ENCODE results near the gene CARS1. TPM values are rescaled to one million over a fixed set of nuclear protein-coding genes. Genes with fewer than 3 reads are reported as not detected.

Gene CARS1
- total and polyA plus RNA-seq, 2 of the 8 experiments (the other 6 are each of a cell fraction or from before 2014, with no cell fraction given): 44.1 to 100 TPM

GRCh38 chr11:2992234-2992996, 64.8 kb downstream of the CARS1 start, which contains the start of gene NAP1L4 (continued):
- TF ChIP-seq CHD7 (IDR thresholded peaks at IDR 0.05; ENCODE audit: insufficient replicate concordance, low read length): no peak
- no peak for TF ChIP-seq USF2 (IDR thresholded peaks at IDR 0.05; ENCODE audit: low read length)
- no peak for TF ChIP-seq SIRT6 (IDR thresholded peaks at IDR 0.05; ENCODE audit: low read length)
- peak in 1 of 2 experiments; percentile 69; a peak in 2 of 4 replicates for TF ChIP-seq SIN3A (conservative IDR thresholded peaks at IDR 0.05 in 1 of 2, IDR thresholded peaks at IDR 0.05 in 1 of 2; ENCODE audit: low read depth in 1 of 2, low read length in 2 of 2)
- no peak for TF ChIP-seq TEAD4 (IDR thresholded peaks at IDR 0.05; ENCODE audit: low read depth, low read length)
- 0 out of 2 replicates have a peak, but pooled peaks have one; percentile 66 for TF ChIP-seq TBP (IDR thresholded peaks at IDR 0.05; ENCODE audit: low read depth, low read length)
- no peak; the same call in 1 of the 2 replicates for TF ChIP-seq RBBP5 (IDR thresholded peaks at IDR 0.05; ENCODE audit: borderline replicate concordance, low read depth, low read length)
- TF ChIP-seq ATF3 (IDR thresholded peaks at IDR 0.05; ENCODE audit: insufficient read depth, low read depth, low read length): no peak
